Measurements from ENCODE around the gene CFAP90.

The CFAP90 gene

DNA sequence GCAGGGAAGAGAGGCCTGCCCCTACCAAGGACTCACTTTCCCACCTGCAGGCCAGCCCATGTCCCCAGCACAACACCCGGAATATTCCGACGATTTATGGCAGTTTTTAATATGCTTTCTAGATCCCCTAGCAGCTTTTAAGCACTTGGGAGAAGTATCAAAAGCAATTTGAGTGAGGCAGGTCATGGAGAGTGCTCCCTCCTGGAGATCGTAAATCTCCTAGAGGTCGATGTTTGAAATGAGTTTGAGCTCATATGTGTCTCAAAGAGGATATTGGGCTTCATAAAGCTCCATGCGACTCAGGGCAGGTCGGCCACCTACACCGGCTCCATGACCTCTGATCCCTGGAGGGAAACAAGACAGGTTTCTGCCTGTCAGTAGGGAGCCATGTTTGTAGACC is 27.3 kb downstream of the CFAP90 start:
- DNase-seq (ENCODE audit: low read depth, low spot score), result no peak

DNA sequence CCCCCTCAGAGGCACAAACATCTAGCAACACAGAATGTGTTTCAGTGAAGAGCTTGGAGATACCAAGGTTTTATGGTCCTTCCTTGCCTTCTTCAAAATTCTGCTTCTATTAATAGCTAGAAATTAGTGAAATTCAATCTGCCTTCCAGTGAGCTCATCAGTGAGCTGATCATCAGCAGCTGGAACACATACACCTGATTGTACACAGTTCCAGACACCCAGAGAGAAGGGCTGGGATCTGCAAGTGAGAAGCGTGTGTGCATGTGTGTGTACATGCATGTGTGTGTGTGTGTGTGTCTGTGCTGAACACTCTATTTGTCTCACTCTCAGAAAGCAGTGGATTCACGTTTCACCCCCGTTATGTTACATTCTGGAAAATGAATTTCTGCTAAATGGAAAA is 28.5 kb downstream of the CFAP90 start:
- DNase-seq (ENCODE audit: low read depth, low spot score), result no peak

DNA sequence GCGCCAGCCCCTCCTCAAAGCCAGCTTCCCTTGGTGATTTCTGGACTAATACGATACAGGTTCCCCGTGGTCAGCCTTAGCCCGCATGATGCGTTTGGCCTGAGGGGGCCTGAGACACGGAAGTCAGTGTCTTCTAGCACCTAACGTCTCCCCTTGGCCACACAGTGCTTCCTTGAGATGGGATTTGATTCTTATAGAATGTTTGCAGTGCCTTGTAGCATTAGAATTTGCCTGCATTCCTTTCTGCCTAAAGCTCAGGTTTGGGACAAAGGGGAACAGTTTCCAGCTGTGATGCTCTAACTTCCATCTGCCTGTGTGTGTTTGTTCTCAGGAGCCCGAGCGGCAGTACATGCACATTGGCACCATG is 34.4 kb downstream of the CFAP90 start:
- no peak for DNase-seq (ENCODE audit: low read depth, low spot score)

DNA sequence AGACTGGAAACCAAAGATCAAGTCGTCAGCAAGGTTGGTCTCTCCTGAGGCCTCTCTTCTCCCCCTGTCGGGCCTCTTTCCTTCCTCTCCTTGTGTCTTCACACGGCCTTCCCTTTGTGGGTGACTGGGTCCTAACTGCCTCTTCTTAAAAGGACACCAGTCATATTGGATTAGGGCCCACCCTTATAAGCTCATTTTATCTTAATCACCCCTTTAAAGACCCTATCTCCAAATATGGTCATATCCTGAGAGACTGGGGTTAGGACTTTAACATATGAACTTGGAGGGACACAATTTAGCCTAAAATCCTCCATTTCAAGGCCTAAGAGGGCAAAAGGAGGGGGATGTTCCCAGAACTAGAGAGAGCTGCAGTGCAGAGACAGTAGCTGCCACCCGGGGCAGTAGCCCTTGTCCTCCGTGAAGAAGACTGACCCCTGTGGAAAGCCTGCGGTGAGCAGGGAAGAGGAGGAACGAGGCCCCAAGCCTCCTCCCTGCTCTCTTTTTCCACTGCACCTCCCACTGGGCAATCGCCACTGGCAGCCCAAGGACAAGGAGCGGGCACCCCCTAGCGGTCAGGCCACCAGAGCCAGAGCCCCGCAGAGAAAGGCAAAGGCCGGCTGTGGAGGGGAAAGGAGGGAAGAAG is 34.9 kb downstream of the CFAP90 start:
- peak; percentile 95 for DNase-seq (ENCODE audit: low read depth, low spot score)

DNA sequence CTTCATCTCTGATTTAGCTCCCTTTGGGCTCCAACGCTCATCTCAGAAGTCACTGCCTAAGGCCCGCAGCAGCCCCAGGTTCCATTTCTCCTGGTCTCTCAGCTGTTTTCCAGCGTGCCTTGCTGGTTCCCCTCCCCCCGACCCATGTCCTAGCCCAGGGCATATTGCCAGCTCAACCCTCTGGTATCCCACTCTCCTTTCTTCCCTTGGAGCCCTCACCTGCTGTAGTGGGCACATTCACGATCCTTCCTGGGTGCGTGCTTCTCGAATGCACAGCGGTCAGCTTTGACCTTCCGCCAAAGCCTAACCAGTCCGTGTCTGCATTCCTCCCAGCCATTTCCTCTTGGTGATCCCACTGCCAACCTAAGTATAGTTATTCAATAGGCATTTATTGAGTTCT is 36.1 kb downstream of the CFAP90 start:
- DNase-seq (ENCODE audit: low read depth, low spot score), result no peak

DNA sequence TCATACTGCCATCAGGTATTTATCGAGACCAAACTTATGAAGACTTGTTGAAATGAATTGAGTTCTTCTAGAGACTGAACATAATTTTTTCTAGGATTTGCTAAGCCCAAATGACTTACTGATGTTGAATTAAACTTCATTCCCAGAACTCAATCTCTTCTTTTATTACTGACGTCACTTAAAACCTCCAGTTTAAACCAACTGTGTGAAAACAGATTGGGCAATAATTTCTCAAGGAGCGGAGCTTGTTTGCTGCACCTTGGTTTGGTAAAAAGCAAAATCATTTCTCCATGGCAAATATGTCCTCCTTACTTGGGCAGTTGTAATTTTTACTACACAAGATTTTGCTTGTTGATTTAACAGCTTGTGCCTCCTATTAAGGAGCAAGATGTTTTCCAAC is 37.4 kb downstream of the CFAP90 start:
- no peak for DNase-seq (ENCODE audit: low read depth, low spot score)

DNA sequence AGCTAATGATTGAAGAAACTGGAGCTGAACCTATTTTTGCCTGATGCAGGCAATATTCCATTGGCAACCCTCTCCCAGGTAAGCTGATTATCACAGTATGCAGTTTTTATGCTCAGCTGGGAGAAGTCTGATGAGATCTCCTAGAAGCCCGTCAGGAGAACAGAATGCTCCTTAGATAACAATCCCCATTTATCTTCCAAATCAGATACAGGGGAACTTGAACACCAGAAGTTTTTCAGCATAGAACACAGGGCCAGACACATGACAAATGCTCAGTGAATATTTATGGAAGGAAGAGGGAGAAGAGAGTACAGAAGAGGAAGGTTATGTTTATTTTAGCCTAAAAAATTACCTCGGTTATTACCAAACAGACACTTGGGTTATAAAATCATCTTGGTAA is 37.9 kb downstream of the CFAP90 start:
- DNase-seq (ENCODE audit: low read depth, low spot score), result no peak

DNA sequence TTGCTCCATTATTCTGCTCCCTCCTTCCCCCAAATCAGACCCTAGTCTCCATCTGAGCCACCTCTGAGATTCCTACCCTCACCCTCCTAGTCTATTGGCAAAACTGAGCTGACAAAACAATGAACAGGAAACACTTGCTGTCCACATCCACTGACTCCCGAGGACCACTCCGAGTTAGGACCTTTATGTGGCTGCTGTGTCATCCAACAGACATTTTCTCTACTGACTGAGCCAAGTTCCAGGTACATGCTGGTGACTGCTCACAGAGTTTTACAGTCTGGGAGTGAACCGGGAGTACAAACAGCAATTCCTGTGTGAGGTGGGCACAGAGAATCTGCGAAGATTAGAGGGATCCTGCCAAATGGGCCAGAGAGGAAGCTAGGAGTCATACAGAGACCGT is 39.2 kb downstream of the CFAP90 start:
- no peak for DNase-seq (ENCODE audit: low read depth, low spot score)

DNA sequence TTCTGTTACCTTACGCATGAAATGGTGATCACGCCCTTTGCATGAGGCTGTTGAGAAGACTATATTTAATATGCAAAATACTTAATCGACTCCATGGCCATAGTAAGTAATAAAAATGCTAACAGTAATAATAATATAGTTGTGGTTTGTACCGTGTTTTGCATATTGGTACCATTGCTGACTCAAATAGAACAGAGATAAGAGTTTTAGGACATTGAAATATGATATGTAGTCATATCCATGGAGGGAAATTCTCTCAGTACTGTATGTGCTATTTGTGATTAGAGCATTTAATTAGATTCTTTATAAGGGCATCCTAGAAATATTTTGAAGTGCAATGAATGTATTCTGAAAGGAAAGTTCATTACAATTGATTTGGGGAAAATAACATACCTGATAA is 41.9 kb downstream of the CFAP90 start:
- DNase-seq (ENCODE audit: low read depth, low spot score), result no peak

DNA sequence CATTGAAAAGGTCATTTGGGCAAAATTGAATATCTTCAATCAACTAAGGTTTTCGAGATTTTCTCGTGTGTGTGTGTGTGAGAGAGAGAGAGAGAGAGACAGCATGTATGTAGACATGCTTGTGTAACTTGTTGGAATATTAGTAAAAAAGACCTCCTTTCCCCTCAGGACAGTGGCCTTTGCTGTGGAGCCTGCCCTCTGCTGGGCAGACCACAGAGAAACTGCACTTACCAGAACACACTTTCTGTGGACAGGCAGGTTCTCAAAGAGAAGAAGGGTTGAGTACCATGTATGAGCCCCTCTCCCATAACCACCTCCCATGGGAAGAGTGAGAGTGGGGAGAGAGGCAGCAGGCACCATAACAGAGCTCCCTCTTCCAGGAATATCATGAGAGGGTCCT is 45.6 kb downstream of the CFAP90 start:
- DNase-seq (ENCODE audit: low read depth, low spot score), result no peak

DNA sequence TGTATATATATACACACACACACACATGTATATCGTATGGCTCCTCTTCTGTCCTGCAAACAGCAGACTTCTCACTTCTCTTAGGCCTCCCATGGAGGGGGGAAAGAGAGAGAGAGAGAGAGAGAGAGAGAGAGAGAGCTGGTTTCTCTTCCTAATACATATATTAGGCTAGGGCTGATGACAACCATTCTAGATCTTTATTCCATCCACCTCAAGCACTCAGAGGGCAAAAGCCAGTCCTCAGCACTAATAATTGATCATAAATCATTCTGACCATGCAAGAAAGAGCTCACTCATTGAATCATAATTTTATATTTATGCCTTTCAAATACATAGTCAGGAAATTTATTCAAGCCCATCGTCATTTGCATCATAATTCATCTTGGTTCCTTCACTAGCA is 47.0 kb downstream of the CFAP90 start:
- no peak for DNase-seq (ENCODE audit: low read depth, low spot score)

DNA sequence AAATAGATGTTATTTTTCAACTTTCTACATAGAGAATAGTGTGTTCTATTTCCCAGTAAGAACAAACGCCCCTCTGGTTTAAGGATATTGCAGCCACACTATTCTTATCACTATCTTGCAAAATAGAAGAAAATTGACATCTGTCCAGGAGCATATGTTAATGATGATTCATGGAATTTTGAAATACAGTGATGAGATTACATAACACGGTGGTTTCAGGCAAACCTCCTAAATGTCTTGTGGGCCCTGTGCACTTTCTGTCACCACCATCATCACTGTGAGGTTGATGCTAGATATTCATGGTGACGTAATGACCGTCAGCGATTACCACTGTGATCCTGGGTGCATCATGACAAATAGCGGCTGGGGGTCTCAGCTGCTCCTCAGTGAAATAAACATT is 48.1 kb downstream of the CFAP90 start:
- no peak for DNase-seq (ENCODE audit: low read depth, low spot score)

DNA sequence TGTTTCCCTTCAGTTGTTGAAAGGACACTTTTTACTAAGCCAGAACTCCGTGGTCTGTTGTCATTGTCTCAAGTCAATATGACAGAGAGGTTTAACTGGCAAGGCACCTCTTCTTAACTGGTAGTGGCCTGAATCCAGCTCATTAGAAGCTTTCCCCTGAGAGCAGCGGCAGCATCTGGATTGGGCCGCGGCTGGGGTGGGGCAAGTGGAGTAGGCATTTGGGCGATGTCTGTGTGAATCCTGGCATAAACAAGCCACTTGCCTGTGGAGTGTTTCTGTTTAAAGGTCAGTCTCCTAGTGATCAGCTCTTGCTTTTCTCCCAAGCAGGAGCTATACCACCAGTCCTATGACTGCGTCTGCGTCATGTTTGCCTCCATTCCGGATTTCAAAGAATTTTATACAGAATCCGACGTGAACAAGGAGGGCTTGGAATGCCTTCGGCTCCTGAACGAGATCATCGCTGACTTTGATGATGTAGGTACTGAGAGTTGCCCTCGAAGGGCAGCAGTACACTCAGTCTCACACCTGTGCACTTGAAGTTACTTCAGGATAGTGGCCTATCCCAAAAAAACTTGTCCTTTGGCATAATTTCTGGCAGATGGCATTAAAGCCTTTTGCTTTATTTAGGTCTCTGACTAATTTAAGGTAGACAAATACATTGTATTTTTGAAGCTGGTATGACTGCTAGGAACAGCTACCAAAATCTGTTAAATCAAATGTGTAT is 48.9 kb downstream of the CFAP90 start:
- no peak for DNase-seq (ENCODE audit: low read depth, low spot score)

DNA sequence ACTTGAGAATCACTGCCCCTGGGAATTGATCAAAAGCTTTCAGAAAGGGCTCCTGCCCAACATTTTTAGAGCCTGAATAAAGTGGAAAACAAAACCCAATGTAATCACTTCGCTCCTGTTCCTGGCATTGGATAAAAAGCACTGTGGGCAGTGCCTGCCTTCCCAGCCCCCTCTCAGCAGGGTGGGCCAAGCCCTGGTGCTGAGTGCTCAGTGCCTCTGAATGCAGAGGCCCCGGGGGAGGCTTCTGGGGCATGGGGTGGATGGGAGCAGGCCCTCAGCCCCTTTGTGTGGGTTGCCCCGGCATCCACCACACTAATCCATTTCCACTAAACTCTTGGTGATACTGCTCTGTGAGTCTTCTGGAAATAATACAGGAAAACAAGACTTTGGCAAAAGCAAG is 55.6 kb downstream of the CFAP90 start:
- DNase-seq (ENCODE audit: low read depth, low spot score), result no peak

DNA sequence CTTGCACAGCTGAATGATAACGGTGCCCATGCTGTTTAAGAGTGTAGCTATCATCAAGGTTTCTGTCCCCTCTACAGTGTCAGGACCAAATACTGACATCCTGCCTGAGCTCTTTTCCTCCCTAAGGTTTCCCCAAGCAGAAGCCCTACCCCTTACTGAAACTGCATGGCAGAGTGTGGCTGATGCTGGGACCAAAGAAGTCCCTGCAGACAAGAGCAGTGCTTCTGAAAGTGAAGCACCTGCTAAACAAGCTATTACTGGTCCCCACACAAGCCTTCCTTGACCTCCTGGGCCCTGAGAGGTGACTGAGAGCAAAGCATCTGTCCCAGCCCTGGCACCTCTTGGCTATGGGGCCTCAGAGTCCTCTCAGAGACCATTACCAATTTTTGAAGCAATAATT is 56.1 kb downstream of the CFAP90 start:
- DNase-seq (ENCODE audit: low read depth, low spot score), result no peak

DNA sequence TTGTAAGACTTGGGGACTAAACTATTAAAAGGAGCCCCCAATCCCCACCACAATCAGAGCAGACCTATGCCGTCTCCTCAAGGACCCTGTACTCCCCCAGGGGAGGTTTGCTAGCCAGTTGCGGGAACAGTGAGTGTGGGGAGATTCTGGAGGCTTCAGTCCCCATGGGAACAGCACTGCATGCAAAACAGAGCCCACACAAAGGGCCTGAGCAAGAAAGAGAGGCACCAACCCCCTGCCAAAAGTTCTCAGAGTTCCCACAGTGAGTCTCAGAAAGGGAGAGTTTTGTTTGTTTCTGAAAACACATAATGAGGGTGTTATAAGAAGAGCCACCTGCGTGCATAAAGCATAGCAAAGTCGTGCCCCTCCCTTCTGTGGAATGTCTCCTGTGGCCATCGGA is 56.6 kb downstream of the CFAP90 start:
- DNase-seq (ENCODE audit: low read depth, low spot score), result no peak

DNA sequence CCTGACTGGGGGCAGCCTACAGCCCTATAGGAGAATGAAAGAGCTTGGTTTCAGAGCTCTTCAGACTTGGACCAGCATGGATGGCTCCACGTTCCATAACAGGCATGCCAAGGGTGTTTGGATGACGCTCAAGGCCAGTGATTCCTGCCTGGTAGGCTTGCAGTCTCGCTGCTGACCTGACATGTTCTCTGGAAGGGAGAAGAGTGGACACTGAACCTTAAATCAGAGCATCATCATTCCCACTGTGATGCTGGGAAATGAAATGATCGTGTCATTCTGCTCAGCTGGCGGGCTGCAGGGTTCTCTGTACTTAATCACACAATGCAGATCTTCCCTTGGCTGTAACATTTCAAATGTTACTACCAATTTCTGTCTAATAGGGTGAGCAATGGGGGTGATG is 57.0 kb downstream of the CFAP90 start:
- no peak for DNase-seq (ENCODE audit: low read depth, low spot score)

DNA sequence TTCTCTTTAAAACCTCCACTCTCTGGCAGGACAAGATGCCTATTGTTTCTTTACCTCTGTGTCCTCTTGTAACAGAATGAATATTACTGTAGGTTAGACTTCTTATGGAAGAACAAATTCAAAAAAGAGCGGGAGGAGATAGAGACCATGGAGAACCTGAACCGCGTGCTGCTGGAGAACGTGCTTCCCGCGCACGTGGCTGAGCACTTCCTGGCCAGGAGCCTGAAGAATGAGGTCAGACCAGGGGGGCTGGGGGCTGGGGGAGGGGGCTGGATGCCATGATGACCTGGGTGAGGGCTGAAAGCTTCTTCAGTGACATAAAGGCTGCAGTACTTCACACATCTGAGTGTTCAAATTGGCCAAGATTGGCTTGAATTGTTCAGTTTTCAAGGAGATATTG is 61.4 kb downstream of the CFAP90 start:
- no peak for DNase-seq (ENCODE audit: low read depth, low spot score)

DNA sequence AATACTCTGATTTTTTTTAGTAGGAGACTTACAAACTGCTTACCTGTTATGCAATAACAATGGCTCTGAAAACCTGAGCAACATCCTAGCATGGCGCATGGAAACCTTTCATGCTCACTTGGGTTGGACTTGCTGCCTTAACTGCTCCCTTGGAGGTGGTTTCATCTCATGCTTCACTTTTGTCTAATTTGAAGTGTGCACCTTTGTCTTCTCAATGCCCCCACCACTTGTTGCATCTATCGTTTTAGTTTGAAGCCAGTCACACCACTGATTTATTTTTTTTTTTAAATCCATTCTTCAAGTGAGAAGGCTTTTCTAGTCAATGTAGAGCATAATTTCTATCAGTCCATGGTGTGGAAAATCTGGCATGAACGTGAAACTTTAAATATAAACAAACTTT is 63.2 kb downstream of the CFAP90 start:
- DNase-seq (ENCODE audit: low read depth, low spot score), result no peak

DNA sequence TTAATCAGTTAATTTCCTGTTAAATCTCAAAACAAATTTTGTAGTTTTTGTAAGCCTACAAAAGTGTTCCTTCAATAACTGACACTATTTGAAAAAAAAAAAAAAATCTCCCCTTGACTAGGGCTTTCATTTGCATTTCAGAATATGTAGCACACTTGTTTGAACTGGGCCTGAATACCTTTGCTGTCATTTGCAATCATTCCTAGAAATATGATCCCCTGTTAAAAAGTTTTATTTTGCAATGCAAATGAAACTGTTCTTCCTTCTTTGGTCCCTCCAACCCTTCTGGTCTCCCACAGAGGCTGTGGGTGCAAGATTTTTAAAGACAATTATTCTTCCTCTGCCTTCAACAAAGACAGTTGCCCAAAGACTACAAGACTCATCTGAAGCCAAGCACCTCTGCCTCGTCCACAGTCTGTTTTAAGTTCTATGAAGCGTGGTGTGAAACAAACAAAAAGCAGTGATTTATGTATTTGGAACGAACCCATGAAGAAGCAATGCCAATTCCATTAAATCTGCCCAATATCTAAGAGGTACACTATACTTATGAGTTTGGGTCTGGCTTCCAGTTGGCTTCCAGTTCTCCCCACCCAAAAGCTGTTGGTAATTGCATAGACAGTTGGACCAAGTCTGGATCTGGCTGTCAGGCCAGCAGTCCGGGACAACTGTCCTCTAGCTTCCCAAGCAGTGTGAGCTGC is 66.1 kb downstream of the CFAP90 start:
- DNase-seq (ENCODE audit: low read depth, low spot score), result no peak

DNA sequence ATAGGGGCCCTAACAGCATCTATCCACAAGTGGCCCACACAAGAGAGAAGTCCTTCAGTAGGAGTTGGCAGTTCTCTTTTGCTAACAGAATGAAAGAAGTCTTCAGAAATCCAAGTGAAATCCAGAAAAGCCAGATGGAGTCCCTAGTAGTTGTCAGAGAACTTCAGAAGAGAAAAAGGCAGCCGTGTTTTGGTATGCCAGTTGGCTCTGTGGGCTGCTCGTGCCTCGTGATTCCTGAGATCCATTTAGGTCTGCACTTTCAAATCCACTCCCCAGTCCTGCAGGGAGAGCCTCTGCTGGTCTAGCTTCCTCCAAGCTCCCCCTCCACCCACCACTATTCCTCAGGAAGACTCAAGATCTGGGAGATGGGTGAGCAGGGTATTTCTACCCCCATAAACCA is 69.0 kb downstream of the CFAP90 start:
- no peak for DNase-seq (ENCODE audit: low read depth, low spot score)
